COR-L47 (cell line): ENCODE measurements around the gene INTS6.

Experiments used
- DNase-seq: peaks from one replicate; lab custom pipeline; 2025; lab: John Stamatoyannopoulos, UW

INTS6 gene

DNA sequence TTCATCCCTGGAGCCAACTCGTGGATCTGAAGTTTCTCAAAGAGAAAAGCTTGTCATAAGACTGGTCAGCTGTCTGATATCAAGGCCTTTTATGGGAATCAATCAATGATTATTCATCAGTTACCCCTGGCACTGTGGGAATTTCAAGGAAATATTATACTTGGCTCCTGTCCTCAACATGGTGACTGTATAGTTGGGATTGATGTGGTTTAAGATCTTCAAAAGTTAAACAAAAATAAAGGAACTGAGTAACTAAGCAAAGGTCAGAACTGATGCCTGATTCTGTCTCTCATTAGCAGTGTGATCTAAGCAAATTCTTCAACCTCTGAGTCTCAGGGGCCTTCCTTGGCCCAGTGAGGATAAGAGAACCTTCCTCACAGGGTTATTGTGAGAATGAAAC, 135.6 kb downstream of the INTS6 start:
- DNase-seq: no peak

DNA sequence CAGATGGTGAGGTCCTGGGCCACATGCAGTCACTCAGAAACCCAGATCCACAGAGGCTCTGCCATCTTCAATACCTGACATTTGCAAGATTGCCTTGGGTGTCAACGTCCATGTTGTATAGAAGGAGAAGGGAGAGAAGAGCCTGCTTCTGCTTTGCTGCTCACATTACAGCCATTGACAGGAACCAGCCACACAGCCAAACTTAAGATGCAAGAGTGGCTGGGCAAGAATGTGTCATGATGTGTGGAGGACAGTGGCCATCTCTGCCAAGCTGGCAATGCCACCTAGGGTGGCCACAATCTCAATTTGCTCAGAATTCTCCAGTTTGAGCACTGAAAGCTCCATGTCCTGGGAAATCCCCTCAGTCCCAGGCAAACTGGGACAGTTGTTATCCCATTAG, 139.2 kb downstream of the INTS6 start:
- no peak for DNase-seq

DNA sequence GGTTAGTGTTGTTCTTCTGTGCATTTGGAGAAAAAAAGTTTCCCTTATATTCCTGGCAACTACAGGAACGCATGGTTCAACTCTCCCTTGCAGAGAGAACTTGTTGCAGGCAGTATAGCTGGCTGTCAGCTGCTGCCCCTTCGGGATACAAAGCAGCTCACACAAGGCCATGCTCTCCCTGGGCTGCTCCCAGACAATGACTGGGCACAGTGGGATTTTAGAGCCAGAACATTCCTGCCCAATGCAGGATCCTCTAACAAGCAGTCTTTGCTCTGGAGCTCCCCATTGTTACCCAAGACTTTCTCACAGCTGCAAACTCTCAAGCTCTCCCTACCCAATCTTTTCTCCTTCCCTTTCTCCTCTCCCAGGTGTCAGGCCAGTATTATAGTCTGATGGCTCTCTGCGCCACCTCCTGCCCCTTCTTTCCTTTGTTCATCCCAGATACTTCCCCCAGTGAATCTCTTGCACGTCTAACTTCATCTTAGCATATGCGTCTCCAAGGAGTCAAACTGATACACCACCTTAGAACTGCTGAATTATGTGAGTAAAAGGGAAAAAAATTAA, 140.8 kb downstream of the INTS6 start:
- DNase-seq: no peak
